ENCODE results near the gene EED.

EED gene

GRCh38 chr11:86275493-86276370 lies 31.2 kb downstream of the EED start:
- TF ChIP-seq ISL1 (CRISPR knock-in tag; IDR thresholded peaks at IDR 0.05) (no peak), PATZ1 (CRISPR knock-in tag; IDR thresholded peaks at IDR 0.05; ENCODE audit: borderline replicate concordance) (no peak), TSHZ2 (CRISPR knock-in tag; IDR thresholded peaks at IDR 0.05) (no peak), RARB (CRISPR knock-in tag; IDR thresholded peaks at IDR 0.05) (no peak), OSR1 (CRISPR knock-in tag; IDR thresholded peaks at IDR 0.05) (no peak), ZNF565 (CRISPR knock-in tag; conservative IDR thresholded peaks at IDR 0.05; ENCODE audit: low read depth) (no peak), ZNF70 (CRISPR knock-in tag; IDR thresholded peaks at IDR 0.05) (no peak), TOX (CRISPR knock-in tag; IDR thresholded peaks at IDR 0.05; ENCODE audit: borderline replicate concordance) (no peak), POU6F1 (CRISPR knock-in tag; IDR thresholded peaks at IDR 0.05; ENCODE audit: borderline replicate concordance, low read depth) (no peak), CSRNP3 (CRISPR knock-in tag; IDR thresholded peaks at IDR 0.05) (no peak)
- ATAC-seq: no peak

GRCh38 chr11:86277741-86278140 lies 33.2 kb downstream of the EED start:
- no peak for TF ChIP-seq ARNTL (CRISPR knock-in tag; IDR thresholded peaks at IDR 0.05; ENCODE audit: borderline replicate concordance, low read depth)
- no peak for TF ChIP-seq PATZ1 (CRISPR knock-in tag; IDR thresholded peaks at IDR 0.05; ENCODE audit: borderline replicate concordance)
- no peak for TF ChIP-seq ZC3H10 (CRISPR knock-in tag; IDR thresholded peaks at IDR 0.05)
- TF ChIP-seq ESRRG (CRISPR knock-in tag; IDR thresholded peaks at IDR 0.05): no peak
- TF ChIP-seq TCF4 (CRISPR knock-in tag; IDR thresholded peaks at IDR 0.05; ENCODE audit: borderline replicate concordance): no peak
- no peak for TF ChIP-seq ZNF565 (CRISPR knock-in tag; conservative IDR thresholded peaks at IDR 0.05; ENCODE audit: low read depth)
- TF ChIP-seq GLIS3 (CRISPR knock-in tag; IDR thresholded peaks at IDR 0.05): no peak
- no peak for TF ChIP-seq TOX (CRISPR knock-in tag; IDR thresholded peaks at IDR 0.05; ENCODE audit: borderline replicate concordance)
- TF ChIP-seq ZNF70 (CRISPR knock-in tag; IDR thresholded peaks at IDR 0.05): no peak
- TF ChIP-seq ZFP3 (CRISPR knock-in tag; IDR thresholded peaks at IDR 0.05): no peak
- TF ChIP-seq RARB (CRISPR knock-in tag; IDR thresholded peaks at IDR 0.05): no peak
- no peak for TF ChIP-seq OSR1 (CRISPR knock-in tag; IDR thresholded peaks at IDR 0.05)
- no peak for TF ChIP-seq BACH2 (CRISPR knock-in tag; IDR thresholded peaks at IDR 0.05; ENCODE audit: borderline replicate concordance)
- no peak for TF ChIP-seq CREB5 (CRISPR knock-in tag; IDR thresholded peaks at IDR 0.05; ENCODE audit: low read depth)
- no peak for TF ChIP-seq POU6F1 (CRISPR knock-in tag; IDR thresholded peaks at IDR 0.05; ENCODE audit: borderline replicate concordance, low read depth)
- TF ChIP-seq TSHZ2 (CRISPR knock-in tag; IDR thresholded peaks at IDR 0.05): no peak
- no peak for TF ChIP-seq ZNF8 (CRISPR knock-in tag; IDR thresholded peaks at IDR 0.05)
- no peak for TF ChIP-seq CSDC2 (CRISPR knock-in tag; IDR thresholded peaks at IDR 0.05)
- no peak for TF ChIP-seq ZFP30 (CRISPR knock-in tag; IDR thresholded peaks at IDR 0.05)
- no peak for TF ChIP-seq SNAI2 (CRISPR knock-in tag; IDR thresholded peaks at IDR 0.05)
- no peak for ATAC-seq
